Choroid plexus epithelial cell (primary cell): ENCODE measurements around the gene GTF2H2C_2.
A peak's percentile ranks its signal among the peaks of the same experiment; 100 is the strongest.
"Not testable (repeated sequence)": the region's sequence is repeated elsewhere in the genome, so short reads cannot be mapped to it uniquely, and the experiment has no call there.

Experiments
- DNase-seq: peaks from one replicate; pipeline ENCODE4 v3.0.0-alpha.2; 2010; ENCODE audit warnings: low read depth
- H3K4me3 ChIP-seq: 2 replicates; pipeline ENCODE4 v1.5.1; 2011; ENCODE audit warnings: low read depth, mild to moderate bottlenecking, control low read depth, low read length, moderate library complexity

GTF2H2C_2 gene

GRCh38 chr5:70415117-70415516, at the start of gene GTF2H2C_2:
Gene GTF2H2C_2 (plus strand): TSS chr5:70415368.
- not testable (repeated sequence) for DNase-seq, H3K4me3 ChIP-seq

- not testable (repeated sequence) for DNase-seq
- peak overlapping the region; percentile 56 for H3K4me3 ChIP-seq
These were observed 14.0 kb upstream of the GTF2H2C_2 start for GRCh38 chr5:70400984-70401686.

GRCh38 chr5:70421322-70421721, 6.2 kb downstream of the GTF2H2C_2 start:
- not testable (repeated sequence) for H3K4me3 ChIP-seq, DNase-seq

- H3K4me3 ChIP-seq, DNase-seq: not testable (repeated sequence)
These were observed 8.0 kb downstream of the GTF2H2C_2 start for GRCh38 chr5:70423215-70423614.

GRCh38 chr5:70438518-70438917, 23.4 kb downstream of the GTF2H2C_2 start:
- H3K4me3 ChIP-seq, DNase-seq: not testable (repeated sequence)

- not testable (repeated sequence) for DNase-seq, H3K4me3 ChIP-seq
These were observed 34.4 kb downstream of the GTF2H2C_2 start for GRCh38 chr5:70449565-70449964.

- not testable (repeated sequence) for DNase-seq, H3K4me3 ChIP-seq
These were observed 36.2 kb downstream of the GTF2H2C_2 start for GRCh38 chr5:70451249-70451984.

GRCh38 chr5:70457093-70457492, 41.9 kb downstream of the GTF2H2C_2 start:
- H3K4me3 ChIP-seq, DNase-seq: not testable (repeated sequence)

- not testable (repeated sequence) for H3K4me3 ChIP-seq, DNase-seq
These were observed 44.0 kb downstream of the GTF2H2C_2 start for GRCh38 chr5:70459188-70459587.

GRCh38 chr5:70461984-70462383, 46.8 kb downstream of the GTF2H2C_2 start:
- not testable (repeated sequence) for DNase-seq, H3K4me3 ChIP-seq

- not testable (repeated sequence) for H3K4me3 ChIP-seq, DNase-seq
These were observed 49.0 kb downstream of the GTF2H2C_2 start for GRCh38 chr5:70464019-70464637.

- DNase-seq, H3K4me3 ChIP-seq: not testable (repeated sequence)
These were observed 54.9 kb downstream of the GTF2H2C_2 start for GRCh38 chr5:70469926-70470509.
